ENCODE measurements around the gene AKAP1.

DNA sequence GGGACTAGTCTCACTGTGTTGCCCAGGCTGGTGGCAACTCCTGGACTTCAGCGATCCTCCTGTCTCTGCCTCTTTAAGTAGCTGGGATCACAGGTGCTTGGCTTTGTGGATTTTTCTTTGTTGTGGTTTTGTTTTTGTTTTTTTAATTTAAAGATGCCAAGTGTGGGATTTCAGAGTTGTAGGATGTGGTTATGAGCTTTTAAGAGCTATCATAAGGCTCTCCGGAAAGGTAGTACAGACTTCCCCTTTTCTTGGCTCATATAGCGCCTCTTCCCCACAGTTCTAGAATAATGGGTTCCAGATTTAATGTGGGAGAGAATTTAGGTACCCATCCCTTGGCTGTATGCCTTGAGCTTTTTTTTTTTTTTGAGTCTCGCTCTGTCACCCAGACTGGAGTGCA is 17.1 kb downstream of the AKAP1 start:
- TF ChIP-seq CTCF (IDR thresholded peaks at IDR 0.05): no peak
- TF ChIP-seq POLR2A (IDR thresholded peaks at IDR 0.05): no peak
